Measurements from ENCODE around the gene POLK. TPM values are rescaled to one million over a fixed set of nuclear protein-coding genes. Genes with fewer than 3 reads are reported as not detected.

POLK gene
- total RNA-seq, 1 donor from 2014 or later: 25.7 TPM

GRCh38 chr5:75545131-75545530, 33.4 kb downstream of the POLK start:
- H3K4me3 ChIP-seq (ENCODE audit: low read depth, low read length): no peak overlapping the region
- DNase-seq (ENCODE audit: low read depth): no peak
- no peak for TF ChIP-seq CTCF (conservative IDR thresholded peaks at IDR 0.05; ENCODE audit: low read depth, low read length)

- no peak for DNase-seq (ENCODE audit: low read depth)
Measured at GRCh38 chr5:75546830-75547229, 35.1 kb downstream of the POLK start.

GRCh38 chr5:75547812-75548211, 36.1 kb downstream of the POLK start:
- DNase-seq (ENCODE audit: low read depth): no peak
- no peak overlapping the region for H3K4me3 ChIP-seq (ENCODE audit: low read depth, low read length)
- TF ChIP-seq CTCF (conservative IDR thresholded peaks at IDR 0.05; ENCODE audit: low read depth, low read length): no peak

More at GRCh38 chr5:75546830-75547229, 35.1 kb downstream of the POLK start:
- H3K4me3 ChIP-seq (ENCODE audit: low read depth, low read length): no peak overlapping the region
- no peak for TF ChIP-seq CTCF (conservative IDR thresholded peaks at IDR 0.05; ENCODE audit: low read depth, low read length)

- no peak overlapping the region for H3K4me3 ChIP-seq (ENCODE audit: low read depth, low read length)
- no peak for TF ChIP-seq CTCF (conservative IDR thresholded peaks at IDR 0.05; ENCODE audit: low read depth, low read length)
- no peak for DNase-seq (ENCODE audit: low read depth)
Measured at GRCh38 chr5:75550597-75550996, 38.9 kb downstream of the POLK start.

GRCh38 chr5:75551471-75551870, 39.8 kb downstream of the POLK start:
- no peak overlapping the region for H3K4me3 ChIP-seq (ENCODE audit: low read depth, low read length)
- no peak for TF ChIP-seq CTCF (conservative IDR thresholded peaks at IDR 0.05; ENCODE audit: low read depth, low read length)
- DNase-seq (ENCODE audit: low read depth): no peak

GRCh38 chr5:75552764-75553163, 41.1 kb downstream of the POLK start:
- TF ChIP-seq CTCF (conservative IDR thresholded peaks at IDR 0.05; ENCODE audit: low read depth, low read length): no peak
- no peak overlapping the region for H3K4me3 ChIP-seq (ENCODE audit: low read depth, low read length)
- DNase-seq (ENCODE audit: low read depth): no peak

GRCh38 chr5:75553358-75553757, 41.7 kb downstream of the POLK start:
- no peak for TF ChIP-seq CTCF (conservative IDR thresholded peaks at IDR 0.05; ENCODE audit: low read depth, low read length)
- no peak for DNase-seq (ENCODE audit: low read depth)
- no peak overlapping the region for H3K4me3 ChIP-seq (ENCODE audit: low read depth, low read length)

Data from epithelial cell of proximal tubule (primary cell).